GM21576 (cell line): ENCODE measurements around the gene PFDN6.
A peak's percentile ranks its signal among the peaks of the same experiment; 100 is the strongest.
"Not testable (repeated sequence)": the region's sequence is repeated elsewhere in the genome, so short reads cannot be mapped to it uniquely, and the experiment has no call there.

Experiments
- ATAC-seq: cut with Tn5 transposase; IDR thresholded peaks from one replicate; pipeline ENCODE4 v1.9.1; 2021; ENCODE audit warnings: mild to moderate bottlenecking, moderate library complexity; ENCODE audit not compliant: unreplicated experiment

PFDN6 gene

GRCh38 chr6:33273129-33273923, 16.1 kb upstream of the PFDN6 start:
- no peak for ATAC-seq

- ATAC-seq, result no peak
These were observed 15.2 kb upstream of the PFDN6 start for GRCh38 chr6:33273924-33274902.

GRCh38 chr6:33275795-33276580, 13.4 kb upstream of the PFDN6 start:
- not testable (repeated sequence) for ATAC-seq

GRCh38 chr6:33276581-33276863, 12.9 kb upstream of the PFDN6 start:
- ATAC-seq, result no peak

- ATAC-seq, result peak; percentile 43
These were observed 12.3 kb upstream of the PFDN6 start, which contains the start of gene B3GALT4 for GRCh38 chr6:33276864-33277662. Gene B3GALT4, plus strand, starts transcription at chr6:33277123. Its CDS starts 297 bp downstream, at chr6:33277420.

GRCh38 chr6:33277663-33278391, 11.6 kb upstream of the PFDN6 start:
- ATAC-seq, result peak; percentile 12

- no peak for ATAC-seq
These were observed 11.0 kb upstream of the PFDN6 start for GRCh38 chr6:33278392-33278741.

GRCh38 chr6:33278810-33279209, 10.6 kb upstream of the PFDN6 start:
- ATAC-seq, result no peak

- ATAC-seq, result no peak
These were observed 10.1 kb upstream of the PFDN6 start for GRCh38 chr6:33279257-33279695.

- no peak for ATAC-seq
These were observed 9.4 kb upstream of the PFDN6 start for GRCh38 chr6:33279971-33280511.

GRCh38 chr6:33280539-33280938, 8.9 kb upstream of the PFDN6 start:
- no peak for ATAC-seq

- not testable (repeated sequence) for ATAC-seq
These were observed 4.2 kb upstream of the PFDN6 start for GRCh38 chr6:33285214-33285613.

GRCh38 chr6:33286946-33287914, 2.2 kb upstream of the PFDN6 start:
- ATAC-seq, result no peak

GRCh38 chr6:33288141-33288920, 1.1 kb upstream of the PFDN6 start:
- ATAC-seq, result no peak

- no peak for ATAC-seq
These were observed 449 bp downstream of the PFDN6 start for GRCh38 chr6:33289784-33290315.

GRCh38 chr6:33290459-33290858, 1.1 kb downstream of the PFDN6 start:
- no peak for ATAC-seq

- ATAC-seq, result no peak
These were observed 3.7 kb downstream of the PFDN6 start for GRCh38 chr6:33292996-33293682.
